HG03469 (cell line): ENCODE data around the gene RNU1-1.
"Not testable (repeated sequence)": the region's sequence is repeated elsewhere in the genome, so short reads cannot be mapped to it uniquely, and the experiment has no call there.

Source experiments
- ATAC-seq: cut with Tn5 transposase; IDR thresholded peaks from one replicate; pipeline ENCODE4 v1.9.1; 2021; ENCODE audit warnings: mild to moderate bottlenecking, moderate library complexity, moderate number of reproducible peaks; ENCODE audit not compliant: unreplicated experiment

RNU1-1 gene

DNA sequence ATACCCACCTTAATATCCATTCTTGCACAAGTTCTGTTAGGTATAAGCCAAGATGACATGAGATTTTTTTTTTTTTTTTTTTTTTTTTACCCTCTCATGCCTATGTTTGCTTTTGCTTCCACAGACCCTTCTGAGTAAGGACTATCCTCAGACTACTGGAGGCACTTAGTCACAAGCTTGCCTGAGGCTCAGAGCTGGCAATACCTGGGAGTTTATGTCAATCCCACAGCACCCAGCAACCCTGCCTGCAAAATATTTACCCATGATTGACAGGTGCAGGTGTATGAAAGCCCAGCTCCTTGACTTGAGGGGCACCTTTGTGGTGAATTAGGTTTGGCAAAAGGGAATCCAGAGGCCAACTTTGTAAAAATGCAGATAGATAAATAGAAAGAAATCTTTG lies 11.7 kb upstream of the RNU1-1 start:
- not testable (repeated sequence) for ATAC-seq

GRCh38 chr1:16521679-16522078 lies 7.6 kb upstream of the RNU1-1 start:
- ATAC-seq = not testable (repeated sequence)

DNA sequence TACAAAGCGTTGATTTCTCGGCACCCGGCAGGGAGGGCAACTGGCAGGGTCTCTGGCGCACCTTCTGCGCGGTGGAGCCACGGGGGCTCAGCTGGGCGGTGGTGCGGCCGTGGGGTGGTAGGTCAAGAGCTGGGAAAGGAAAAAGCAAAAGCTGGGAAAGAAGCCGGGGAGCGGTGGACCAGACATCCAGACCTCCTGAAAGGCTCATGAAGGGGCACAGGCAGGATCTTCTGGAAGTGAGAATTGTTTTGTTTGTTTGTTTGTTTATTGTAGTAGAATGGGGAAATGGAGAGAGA lies 7.2 kb upstream of the RNU1-1 start:
- ATAC-seq = no peak

DNA sequence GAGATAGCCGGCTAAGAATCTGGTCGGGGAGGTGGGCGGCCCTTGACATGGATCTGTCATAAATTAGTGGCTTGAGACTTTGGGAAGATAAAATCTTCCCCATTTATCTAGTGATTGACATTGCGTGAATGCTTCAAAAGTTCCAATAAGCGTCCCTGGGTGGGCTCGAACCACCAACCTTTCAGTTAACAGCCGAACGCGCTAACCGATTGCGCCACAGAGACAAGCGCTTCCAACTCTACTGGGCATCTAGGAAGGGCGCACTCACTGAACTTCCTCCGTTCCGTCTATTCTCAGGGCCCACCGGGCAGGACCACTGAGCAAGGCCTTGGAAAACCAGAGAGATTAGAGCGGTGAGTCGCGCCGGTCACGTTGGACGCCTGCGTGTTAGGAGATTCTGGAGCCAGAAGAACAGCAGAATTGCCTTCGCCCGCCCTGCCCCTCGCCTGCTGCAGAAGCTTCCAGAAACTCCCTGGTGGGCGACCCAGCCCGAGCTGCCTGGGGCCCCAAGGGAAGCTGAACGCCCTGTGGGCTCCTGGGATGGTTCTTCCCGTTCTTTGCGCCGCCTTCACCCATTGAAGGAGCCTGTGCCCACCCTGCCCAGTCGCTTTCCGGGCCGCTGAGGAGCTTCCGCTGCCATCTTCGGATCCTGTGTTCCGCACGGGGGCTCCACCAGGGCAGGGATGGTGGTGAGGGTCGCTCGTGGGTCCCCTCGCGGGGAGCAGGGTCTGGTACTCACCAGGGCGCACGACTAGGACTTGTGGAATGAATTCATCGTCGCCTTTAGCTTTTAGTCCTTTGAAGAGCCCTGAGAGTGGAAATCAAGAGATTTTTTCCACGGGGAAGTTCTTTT lies 6.6 kb upstream of the RNU1-1 start:
- not testable (repeated sequence) for ATAC-seq

DNA sequence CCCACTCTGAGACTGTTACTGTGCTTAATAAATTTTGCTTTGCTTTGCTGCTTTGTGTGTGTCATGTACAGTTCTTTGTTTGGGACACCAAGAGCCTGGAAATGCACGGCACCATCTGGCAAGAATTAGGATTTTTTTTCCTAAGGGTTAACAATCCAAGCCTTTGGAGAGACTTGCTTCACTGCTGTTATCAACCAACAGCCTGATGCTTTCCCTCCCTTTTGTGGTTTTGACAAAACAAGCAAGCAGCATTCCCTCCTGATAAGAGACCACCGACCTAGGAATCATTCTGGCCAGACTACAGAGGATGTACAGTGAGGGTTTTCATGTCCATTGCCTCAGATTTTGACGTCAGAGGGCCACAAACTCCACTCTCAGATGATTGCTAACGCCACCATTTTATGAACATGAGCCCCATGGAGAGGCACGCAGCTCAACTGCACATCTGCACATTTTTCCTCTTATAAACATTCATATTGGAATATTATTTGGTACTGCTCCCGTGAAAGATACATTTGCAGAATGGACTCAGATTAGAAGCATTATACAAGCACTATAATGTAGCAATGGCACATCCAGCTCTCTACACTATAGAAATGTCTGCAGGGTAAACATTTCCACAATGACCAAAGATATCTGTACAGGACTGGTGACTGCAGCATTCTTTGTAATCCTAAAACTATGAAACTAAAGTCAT lies 5.3 kb upstream of the RNU1-1 start:
- not testable (repeated sequence) for ATAC-seq

GRCh38 chr1:16518913-16519254 lies 4.8 kb upstream of the RNU1-1 start:
- not testable (repeated sequence) for ATAC-seq

DNA sequence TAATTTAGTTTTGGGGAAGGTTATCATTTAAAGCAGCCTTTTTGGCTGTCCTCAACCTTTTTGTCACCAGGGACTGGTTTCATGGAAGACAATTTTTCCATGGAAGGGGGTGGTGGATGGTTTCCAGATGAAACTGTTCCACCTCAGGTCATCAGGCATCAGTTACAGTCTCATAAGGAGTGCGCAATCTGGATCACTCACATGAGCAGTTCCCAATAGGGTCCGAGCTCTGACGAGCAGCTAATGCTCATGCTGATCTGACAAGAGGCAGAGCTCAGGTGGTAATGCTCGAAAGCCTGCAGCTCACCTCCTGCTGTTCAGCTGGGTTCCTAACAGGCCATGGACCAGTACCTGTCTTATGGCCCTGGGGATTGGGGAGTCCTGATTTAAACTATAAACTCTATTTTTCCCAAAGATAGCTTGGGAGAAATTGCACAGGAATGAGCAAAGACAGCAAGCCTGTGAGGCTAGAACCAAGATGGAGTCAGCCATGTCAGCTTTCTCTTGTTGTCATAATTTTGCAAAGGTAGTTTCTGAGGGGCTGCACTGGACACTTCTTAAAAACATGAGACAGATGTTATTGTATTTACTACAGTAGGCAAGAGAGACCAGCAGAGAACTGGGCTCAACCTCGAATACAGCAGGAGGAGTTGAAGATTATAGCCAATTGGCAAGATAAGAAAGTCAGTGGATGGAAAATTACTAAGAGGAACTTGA lies 2.8 kb upstream of the RNU1-1 start:
- not testable (repeated sequence) for ATAC-seq

DNA sequence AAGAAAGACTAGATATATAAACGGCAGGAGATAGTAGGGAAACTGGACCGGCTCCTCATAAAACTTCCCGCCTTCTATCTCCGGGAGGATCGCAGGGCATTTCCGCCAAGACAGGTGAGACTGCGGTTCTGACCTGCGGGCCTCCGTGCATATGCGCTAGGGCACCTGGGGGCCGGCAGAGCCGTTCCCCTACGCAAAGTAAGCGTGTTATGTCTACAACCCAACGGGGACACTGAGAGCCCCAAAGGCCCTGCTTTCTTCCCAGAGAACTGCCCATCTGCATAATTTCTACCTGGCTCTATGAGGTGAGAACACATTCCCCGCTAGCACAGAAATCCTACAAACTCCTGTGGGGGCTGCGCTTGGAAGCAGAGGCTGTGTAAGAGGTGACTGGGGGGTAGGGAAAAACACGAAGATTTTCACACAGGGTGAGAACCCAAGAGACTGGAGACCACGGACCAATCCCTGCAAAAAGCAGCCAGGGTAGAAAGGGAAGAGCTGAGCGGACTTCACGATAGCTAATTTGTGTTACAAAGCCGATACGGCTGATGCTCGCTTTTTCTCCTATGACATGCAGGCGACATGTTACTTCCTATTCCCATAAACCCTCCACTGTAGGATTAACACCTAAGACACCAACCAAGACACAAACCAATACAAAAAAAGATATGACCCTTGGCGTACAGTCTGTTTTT lies 526 bp downstream of the RNU1-1 start:
- ATAC-seq = peak; percentile 60

- not testable (repeated sequence) for ATAC-seq
Measured at GRCh38 chr1:16512624-16513411, 1.3 kb downstream of the RNU1-1 start.

DNA sequence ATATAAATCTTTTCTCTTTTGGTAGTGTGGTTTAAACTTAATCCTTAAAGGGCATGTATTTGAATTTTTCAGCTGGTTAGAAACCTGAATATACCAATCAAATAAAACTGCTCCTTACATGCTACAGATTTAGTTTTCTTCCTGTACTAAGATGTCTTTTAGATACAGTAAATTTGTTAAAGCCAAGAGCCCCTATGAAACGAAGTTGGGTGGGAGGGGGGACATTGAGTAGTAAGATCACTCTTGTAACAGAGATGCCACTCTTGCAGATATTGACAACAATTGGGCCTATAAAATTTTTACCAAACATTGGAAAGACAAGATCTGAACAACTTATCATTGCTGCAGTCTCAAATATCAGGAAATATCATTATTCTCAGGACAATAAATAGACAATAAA lies 2.2 kb downstream of the RNU1-1 start:
- not testable (repeated sequence) for ATAC-seq

DNA sequence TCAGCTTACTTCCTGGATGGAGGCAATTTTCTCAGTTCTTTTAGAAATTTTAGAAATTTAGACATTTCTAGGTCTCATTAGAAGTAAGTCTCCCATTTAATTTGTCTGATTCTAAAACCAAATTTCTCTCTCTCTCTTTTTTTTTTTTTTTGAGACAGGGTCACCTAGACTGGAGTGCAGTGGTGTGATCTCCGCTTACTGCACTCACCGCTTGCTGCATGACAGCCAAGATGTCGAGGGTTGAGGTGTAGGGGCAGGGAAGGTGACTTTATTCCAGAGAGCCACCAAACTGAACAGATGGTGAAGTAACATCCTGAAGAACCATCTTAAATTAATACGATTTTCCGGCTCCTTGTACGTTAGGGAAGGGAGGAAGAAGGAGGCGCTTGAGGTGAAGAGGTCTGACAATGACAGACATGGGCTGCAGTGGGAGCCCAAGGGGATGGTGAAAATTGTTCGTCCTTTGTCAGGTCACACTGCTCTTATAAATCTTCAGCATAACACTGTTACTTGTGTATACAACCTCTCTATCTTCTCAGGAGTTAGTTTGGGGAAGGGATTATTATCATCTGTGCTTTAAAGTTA lies 5.1 kb downstream of the RNU1-1 start:
- not testable (repeated sequence) for ATAC-seq

- not testable (repeated sequence) for ATAC-seq
Measured at GRCh38 chr1:16506364-16507136, 7.5 kb downstream of the RNU1-1 start.

- not testable (repeated sequence) for ATAC-seq
Measured at GRCh38 chr1:16505870-16506269, 8.2 kb downstream of the RNU1-1 start.

DNA sequence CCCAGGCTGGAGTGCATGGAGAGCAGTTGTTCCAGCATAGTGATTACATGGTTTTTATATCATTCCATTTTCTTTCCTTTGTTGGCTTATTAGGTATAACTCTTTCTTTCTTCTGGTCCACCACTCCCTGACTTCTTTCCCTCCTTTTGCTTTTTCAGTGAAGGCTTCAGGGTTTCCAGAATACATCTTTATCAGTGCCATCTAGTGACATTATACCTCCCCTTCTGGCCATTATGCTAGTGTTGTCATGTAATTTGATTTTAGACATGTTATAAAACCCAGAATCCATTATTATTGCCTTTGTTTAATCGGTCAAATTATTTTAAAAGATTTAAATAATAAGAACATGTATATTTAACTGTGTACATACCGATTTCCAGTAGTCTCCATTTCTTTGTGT lies 10.6 kb downstream of the RNU1-1 start:
- ATAC-seq = no peak

DNA sequence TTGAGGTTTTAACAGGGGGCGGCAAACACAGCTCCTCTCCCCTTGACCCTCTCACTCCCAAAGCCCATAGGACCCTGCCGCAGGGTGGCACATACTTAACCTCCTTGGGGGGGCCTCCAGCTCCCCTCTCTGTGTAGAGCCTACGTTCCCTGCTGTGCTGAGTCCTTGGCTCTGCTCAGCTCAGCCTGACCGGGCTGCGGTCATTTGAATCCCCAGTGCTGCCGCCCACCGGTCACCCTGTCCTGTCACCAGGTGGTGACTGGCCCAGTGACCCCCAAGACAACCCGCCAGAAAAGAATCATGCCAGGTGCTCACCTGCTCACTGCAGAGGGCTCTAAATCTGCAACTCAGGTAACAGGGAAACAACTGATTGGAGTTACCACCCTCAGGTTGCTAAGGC lies 12.6 kb downstream of the RNU1-1 start:
- ATAC-seq = not testable (repeated sequence)

DNA sequence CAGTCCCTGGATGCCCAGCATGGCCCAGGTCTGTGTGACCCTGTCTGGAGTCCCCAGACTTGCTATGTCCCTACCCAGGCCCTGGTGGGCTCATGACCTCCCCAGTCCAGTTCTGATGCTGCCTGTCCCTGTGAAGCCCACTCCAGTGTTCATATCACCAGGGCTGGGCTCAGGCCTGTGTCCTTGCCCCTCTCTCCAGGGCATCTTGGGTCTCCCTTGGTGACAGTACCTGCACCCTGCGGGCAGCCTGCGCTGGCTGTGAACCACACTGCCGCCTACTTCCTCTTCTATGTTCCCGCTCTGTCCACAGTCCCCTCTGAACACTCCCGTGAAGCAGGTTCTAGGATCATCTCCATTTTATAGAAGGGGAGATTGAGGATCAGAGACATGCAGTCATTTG lies 13.1 kb downstream of the RNU1-1 start:
- not testable (repeated sequence) for ATAC-seq

- ATAC-seq = not testable (repeated sequence)
Measured at GRCh38 chr1:16500466-16500865, 13.6 kb downstream of the RNU1-1 start.

- ATAC-seq = peak; percentile 39
Measured at GRCh38 chr1:16498573-16499413, 15.3 kb downstream of the RNU1-1 start.
